PC-3 (cell line): ENCODE measurements around the gene MGLL. TPM values are rescaled to one million over a fixed set of nuclear protein-coding genes. Genes with fewer than 3 reads are reported as not detected.

Source experiments
- ATAC-seq: fragments of 200-7000 bp; cut with Tn5 transposase; 2 replicates; pipeline ENCODE4 v1.9.1; 2020; ENCODE audit warnings: mild to moderate bottlenecking, moderate library complexity
- BruUV-seq: library from RNA; stranded (reverse); fragments of 400-500 nt; replicated peaks from 2 replicates; lab custom pipeline; 2021; lab: Mats Ljungman, UMichigan
- CTCF ChIA-PET: fragments of 300-600 bp; sonication (Branson Sonifier 250); formaldehyde crosslinking; loops from one replicate; lab custom pipeline; 2022; ENCODE audit warnings: antibody characterized with exemption; lab: Charles Lee
- POLR2A ChIA-PET: fragments of 300-600 bp; sonication (Branson Sonifier 250); formaldehyde crosslinking; loops from one replicate; lab custom pipeline; 2022; ENCODE audit warnings: antibody characterized with exemption; ENCODE audit not compliant: unreplicated experiment; lab: Charles Lee
- DNase-seq: peaks from one replicate; pipeline ENCODE4 v3.0.0-alpha.2; 2015
- H2AFZ ChIP-seq: fragments of 300-600 bp; sonication (generic); 2 replicates; pipeline ENCODE4 v1.6.0; 2016; ENCODE audit warnings: antibody characterized with exemption, low read length
- H3F3A ChIP-seq: fragments of 300-600 bp; sonication (generic); one replicate; pipeline ENCODE4 v1.6.0; 2017; ENCODE audit warnings: antibody characterized with exemption, low read length, control low read depth, mild to moderate bottlenecking; ENCODE audit not compliant: unreplicated experiment
- H3K27ac ChIP-seq: fragments of 300-600 bp; sonication (generic); 2 replicates; pipeline ENCODE4 v1.5.1; 2016; ENCODE audit warnings: mild to moderate bottlenecking, low read length
- H3K27me3 ChIP-seq: fragments of 300-600 bp; sonication (generic); 2 replicates; pipeline ENCODE4 v1.6.1; 2016; ENCODE audit warnings: low read length, mixed read lengths
- H3K36me3 ChIP-seq: fragments of 300-600 bp; sonication (generic); 2 replicates; pipeline ENCODE4 v1.6.1; 2016; ENCODE audit warnings: low read depth, mixed run types, low read length, mixed read lengths
- H3K4me1 ChIP-seq: fragments of 300-600 bp; sonication (generic); 2 replicates; pipeline ENCODE4 v1.5.1; 2016; ENCODE audit warnings: low read length; ENCODE audit not compliant: insufficient read depth
- H3K4me2 ChIP-seq: fragments of 300-600 bp; sonication (generic); 2 replicates; pipeline ENCODE4 v1.6.0; 2016; ENCODE audit warnings: low read length
- H3K4me3 ChIP-seq: fragments of 300-600 bp; sonication (generic); 2 replicates; pipeline ENCODE4 v1.5.1; 2016; ENCODE audit warnings: mild to moderate bottlenecking, low read length, mixed read lengths
- H3K79me2 ChIP-seq: fragments of 300-600 bp; sonication (generic); 2 replicates; pipeline ENCODE4 v1.6.1; 2017; ENCODE audit warnings: low read length, mixed read lengths
- H3K9ac ChIP-seq: fragments of 300-600 bp; sonication (generic); 2 replicates; pipeline ENCODE4 v1.6.0; 2016; ENCODE audit warnings: mild to moderate bottlenecking, low read length
- H3K9me2 ChIP-seq: fragments of 300-600 bp; sonication (generic); replicated peaks from 2 replicates; pipeline ENCODE4 v1.6.1; 2016; ENCODE audit warnings: mixed run types, low read length, mixed read lengths
- H3K9me3 ChIP-seq: fragments of 300-600 bp; sonication (generic); 2 replicates; pipeline ENCODE4 v1.6.1; 2016; ENCODE audit warnings: low read length, mixed read lengths
- H4K20me1 ChIP-seq: fragments of 300-600 bp; sonication (generic); 2 replicates; pipeline ENCODE4 v1.6.1; 2016; ENCODE audit warnings: low read length, mixed read lengths
- CTCF ChIP-seq: fragments of 300-600 bp; sonication (generic); conservative IDR thresholded peaks from 2 replicates; pipeline ENCODE4 v1.5.1; 2017; ENCODE audit warnings: antibody characterized with exemption, low read depth, mild to moderate bottlenecking, low read length
- EZH2 ChIP-seq: fragments of 300-600 bp; sonication (generic); IDR thresholded peaks from one replicate; pipeline ENCODE4 v1.6.1; 2017; ENCODE audit warnings: antibody characterized with exemption, mild to moderate bottlenecking, low read length; ENCODE audit not compliant: unreplicated experiment
- EZH2phosphoT487 ChIP-seq: fragments of 300-600 bp; sonication (generic); IDR thresholded peaks from 2 replicates; pipeline ENCODE4 v1.6.1; 2018; ENCODE audit warnings: mild to moderate bottlenecking, antibody characterized with exemption, low read length, borderline replicate concordance
- intact Hi-C: fragments of 100-400 bp; cut with micrococcal nuclease; formaldehyde crosslinking; loops from 2 replicates; pipeline ENCODE4 v1.9.0; 2023
- total RNA-seq: library from RNA; depleted of rRNA; stranded (reverse); fragments of >200 nt; gene quantifications from 2 replicates; pipeline ENCODE4 v1.2.3, GENCODE V29; 2014

MGLL gene
- total RNA-seq, 1 experiment from 2014 or later: 38.7 TPM

GRCh38 chr3:127760791-127761440 lies 61.4 kb downstream of the MGLL start:
- TF ChIP-seq EZH2phosphoT487: no peak
- no peak for TF ChIP-seq CTCF
- TF ChIP-seq EZH2: no peak
- DNase-seq (no peak), ATAC-seq (no peak)
- Histone ChIP-seq H3K9me2 (no peaks in the 10 kb centered on the region), H3K36me3 (no peaks in the 10 kb centered on the region), H3K4me2 (no peak overlapping the region), H3K9ac (no peak overlapping the region), H3K79me2 (0 out of 2 replicates have a peak, but pooled peaks cover 4% of the 10 kb centered on the region), H2AFZ (no peak overlapping the region), H3K27ac (no peak overlapping the region), H3K4me3 (no peak overlapping the region), H3K27me3 (no peaks in the 10 kb centered on the region), H3K4me1 (no peaks in the 10 kb centered on the region), H3F3A (no peaks in the 10 kb centered on the region), H4K20me1 (no peaks in the 10 kb centered on the region), H3K9me3 (no peaks in the 10 kb centered on the region)
- ChIA-PET CTCF (no interaction called here), POLR2A (no interaction called here)
- no TSS peak for BruUV-seq
- intact Hi-C loops: no loop called here

GRCh38 chr3:127760361-127760760 lies 62.0 kb downstream of the MGLL start:
- Histone ChIP-seq H3K27me3 (no peaks in the 10 kb centered on the region), H3K9ac (no peak overlapping the region), H2AFZ (no peak overlapping the region), H3F3A (no peaks in the 10 kb centered on the region), H3K9me2 (no peaks in the 10 kb centered on the region), H3K79me2 (no peaks in the 10 kb centered on the region), H3K36me3 (no peaks in the 10 kb centered on the region), H3K4me3 (no peak overlapping the region), H3K27ac (no peak overlapping the region), H4K20me1 (no peaks in the 10 kb centered on the region), H3K9me3 (no peaks in the 10 kb centered on the region), H3K4me1 (no peaks in the 10 kb centered on the region), H3K4me2 (no peak overlapping the region)
- BruUV-seq: no TSS peak
- intact Hi-C loops: no loop called here
- no peak for TF ChIP-seq CTCF
- TF ChIP-seq EZH2: no peak
- no peak for TF ChIP-seq EZH2phosphoT487
- CTCF ChIA-PET: no interaction called here
- POLR2A ChIA-PET: no interaction called here
- no peak for DNase-seq
- ATAC-seq: no peak

- Histone ChIP-seq H3K4me2 (no peak overlapping the region), H3K27me3 (no peaks in the 10 kb centered on the region), H3K4me3 (no peak overlapping the region), H3K9me3 (no peaks in the 10 kb centered on the region), H2AFZ (no peak overlapping the region), H3F3A (no peaks in the 10 kb centered on the region), H3K4me1 (no peaks in the 10 kb centered on the region), H3K79me2 (no peaks in the 10 kb centered on the region), H3K27ac (no peak overlapping the region), H3K9ac (no peak overlapping the region), H3K36me3 (no peaks in the 10 kb centered on the region), H4K20me1 (no peaks in the 10 kb centered on the region), H3K9me2 (no peaks in the 10 kb centered on the region)
- ATAC-seq (no peak), DNase-seq (no peak)
- CTCF ChIA-PET: no interaction called here
- BruUV-seq: no TSS peak
- no peak for TF ChIP-seq EZH2
- no peak for TF ChIP-seq CTCF
- TF ChIP-seq EZH2phosphoT487: no peak
- POLR2A ChIA-PET: no interaction called here
- intact Hi-C loops: no loop called here
Measured at GRCh38 chr3:127759826-127760225, 62.5 kb downstream of the MGLL start.
